ENCODE data around the gene ACYP1. TPM values are rescaled to one million over a fixed set of nuclear protein-coding genes. Genes with fewer than 3 reads are reported as not detected.

The ACYP1 gene
- total and polyA plus RNA-seq, 2 donors (not counting 1 experiment from before 2014, with no cell fraction given): 13.7 to 14.5 TPM

DNA sequence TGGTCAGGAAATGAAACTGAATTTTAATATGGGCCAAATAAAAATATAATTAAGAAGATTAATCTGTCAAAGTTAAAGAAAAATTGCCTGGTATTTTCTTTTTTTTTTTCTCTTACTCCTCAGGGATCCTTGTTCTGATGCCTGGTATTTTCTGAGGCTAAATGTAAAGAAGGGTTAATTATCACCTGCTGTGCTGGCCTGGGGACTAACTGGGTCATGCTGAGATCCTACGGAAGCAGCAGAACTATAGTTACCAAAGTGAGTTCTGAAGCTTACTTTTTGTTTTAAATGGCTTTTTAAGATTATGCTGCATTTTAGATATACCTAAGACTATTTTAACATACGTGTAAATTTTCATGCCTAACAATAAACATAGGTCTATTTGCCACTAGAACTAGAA, 28.9 kb upstream of the ACYP1 start:
- Histone ChIP-seq H3K79me2 (ENCODE audit: control insufficient read depth, insufficient read depth, low read length) (no peaks in the 10 kb centered on the region), H3K4me2 (ENCODE audit: extremely low read depth, insufficient read depth, low read length) (no peak overlapping the region), H3K27ac (ENCODE audit: insufficient read depth, low read length) (no peak overlapping the region), H3K27me3 (ENCODE audit: control insufficient read depth, insufficient read depth, low read length) (no peaks in the 10 kb centered on the region), H4K20me1 (ENCODE audit: control insufficient read depth, extremely low read depth, insufficient read depth, low read length) (no peaks in the 10 kb centered on the region), H3K9ac (ENCODE audit: insufficient read depth, low read length) (no peak overlapping the region), H3K4me3 (replicated peaks in 1 of 4; ENCODE audit: control extremely low read depth in 1 of 4, insufficient read depth in 1 of 4, low read depth in 3 of 4, low read length in 4 of 4) (no peak overlapping the region), H3K9me3 (ENCODE audit: control insufficient read depth, insufficient read depth, low read depth, low read length) (no peaks in the 10 kb centered on the region), H3K36me3 (ENCODE audit: control insufficient read depth, insufficient read depth, low read length) (no peaks in the 10 kb centered on the region), H2AFZ (ENCODE audit: low read length) (no peak overlapping the region), H3K4me1 (ENCODE audit: control insufficient read depth, extremely low read depth, insufficient read depth, low read length) (no peaks in the 10 kb centered on the region)
- TF ChIP-seq, protein P1, sequence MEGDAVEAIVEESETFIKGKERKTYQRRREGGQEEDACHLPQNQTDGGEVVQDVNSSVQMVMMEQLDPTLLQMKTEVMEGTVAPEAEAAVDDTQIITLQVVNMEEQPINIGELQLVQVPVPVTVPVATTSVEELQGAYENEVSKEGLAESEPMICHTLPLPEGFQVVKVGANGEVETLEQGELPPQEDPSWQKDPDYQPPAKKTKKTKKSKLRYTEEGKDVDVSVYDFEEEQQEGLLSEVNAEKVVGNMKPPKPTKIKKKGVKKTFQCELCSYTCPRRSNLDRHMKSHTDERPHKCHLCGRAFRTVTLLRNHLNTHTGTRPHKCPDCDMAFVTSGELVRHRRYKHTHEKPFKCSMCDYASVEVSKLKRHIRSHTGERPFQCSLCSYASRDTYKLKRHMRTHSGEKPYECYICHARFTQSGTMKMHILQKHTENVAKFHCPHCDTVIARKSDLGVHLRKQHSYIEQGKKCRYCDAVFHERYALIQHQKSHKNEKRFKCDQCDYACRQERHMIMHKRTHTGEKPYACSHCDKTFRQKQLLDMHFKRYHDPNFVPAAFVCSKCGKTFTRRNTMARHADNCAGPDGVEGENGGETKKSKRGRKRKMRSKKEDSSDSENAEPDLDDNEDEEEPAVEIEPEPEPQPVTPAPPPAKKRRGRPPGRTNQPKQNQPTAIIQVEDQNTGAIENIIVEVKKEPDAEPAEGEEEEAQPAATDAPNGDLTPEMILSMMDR (conservative IDR thresholded peaks at IDR 0.05 in 1 of 2, IDR thresholded peaks at IDR 0.05 in 1 of 2; ENCODE audit: low read depth in 1 of 2, low read length in 2 of 2): no peak
- TF ChIP-seq EZH2 (IDR thresholded peaks at IDR 0.05; ENCODE audit: low read length, missing control alignments): no peak
- DNase-seq (ENCODE audit: low read depth in 2 of 2): no peak

DNA sequence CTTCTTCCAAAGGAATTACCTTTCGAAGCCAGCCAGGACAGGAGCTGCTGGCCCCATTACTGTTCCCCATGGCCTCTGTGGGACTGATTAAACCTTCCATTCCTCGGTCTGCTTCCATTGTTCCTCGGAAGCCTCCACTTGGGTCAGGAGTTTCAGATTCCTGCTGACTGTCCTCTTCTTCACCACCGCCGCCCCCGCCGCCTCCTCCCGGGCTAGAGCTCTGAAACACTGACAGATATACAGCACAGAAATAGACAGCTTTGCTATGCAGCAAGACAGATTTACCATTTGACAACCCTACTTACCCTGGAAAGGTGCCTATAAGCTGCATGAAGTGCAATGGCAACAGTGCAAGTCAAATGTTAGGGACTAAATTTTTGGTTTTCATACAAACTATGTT, 27.4 kb upstream of the ACYP1 start:
- H3K27me3 ChIP-seq (ENCODE audit: control insufficient read depth, insufficient read depth, low read length): no peaks in the 10 kb centered on the region
- TF ChIP-seq, protein P1 (conservative IDR thresholded peaks at IDR 0.05 in 1 of 2, IDR thresholded peaks at IDR 0.05 in 1 of 2; ENCODE audit: low read depth in 1 of 2, low read length in 2 of 2): no peak
- TF ChIP-seq EZH2 (IDR thresholded peaks at IDR 0.05; ENCODE audit: low read length, missing control alignments): no peak
- no peak for DNase-seq (ENCODE audit: low read depth in 2 of 2)
- H3K4me2 ChIP-seq (ENCODE audit: extremely low read depth, insufficient read depth, low read length): no peak overlapping the region
- H3K27ac ChIP-seq (ENCODE audit: insufficient read depth, low read length): no peak overlapping the region
- no peaks in the 10 kb centered on the region for H3K9me3 ChIP-seq (ENCODE audit: control insufficient read depth, insufficient read depth, low read depth, low read length)
- no peaks in the 10 kb centered on the region for H3K4me1 ChIP-seq (ENCODE audit: control insufficient read depth, extremely low read depth, insufficient read depth, low read length)
- no peaks in the 10 kb centered on the region for H4K20me1 ChIP-seq (ENCODE audit: control insufficient read depth, extremely low read depth, insufficient read depth, low read length)
- H3K9ac ChIP-seq (ENCODE audit: insufficient read depth, low read length): no peak overlapping the region
- no peak overlapping the region for H3K4me3 ChIP-seq (replicated peaks in 1 of 4; ENCODE audit: control extremely low read depth in 1 of 4, insufficient read depth in 1 of 4, low read depth in 3 of 4, low read length in 4 of 4)
- H3K79me2 ChIP-seq (ENCODE audit: control insufficient read depth, insufficient read depth, low read length): no peaks in the 10 kb centered on the region
- no peak overlapping the region for H2AFZ ChIP-seq (ENCODE audit: low read length)
- peaks cover 4% of the 10 kb centered on the region for H3K36me3 ChIP-seq (ENCODE audit: control insufficient read depth, insufficient read depth, low read length)

DNA sequence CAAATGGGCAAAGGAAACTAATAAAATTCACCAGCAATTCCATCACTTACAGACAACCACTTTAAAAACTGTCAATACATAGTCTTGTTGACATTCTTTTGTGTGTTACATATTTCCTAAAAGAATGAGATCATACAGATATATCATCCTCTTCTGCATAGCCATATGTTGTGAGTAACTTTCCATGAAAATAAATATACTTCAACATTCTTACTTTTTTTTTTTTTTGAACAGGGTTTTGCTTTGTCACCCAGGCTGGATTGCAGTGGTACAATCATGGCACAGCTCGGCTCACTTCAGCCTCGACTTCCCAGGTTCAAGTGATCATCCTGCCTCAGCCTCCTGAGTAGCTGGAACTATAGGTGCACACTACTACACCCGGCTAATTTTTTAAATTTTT, 26.5 kb upstream of the ACYP1 start:
- Histone ChIP-seq H3K27me3 (ENCODE audit: control insufficient read depth, insufficient read depth, low read length) (no peaks in the 10 kb centered on the region), H3K27ac (ENCODE audit: insufficient read depth, low read length) (no peak overlapping the region), H4K20me1 (ENCODE audit: control insufficient read depth, extremely low read depth, insufficient read depth, low read length) (no peaks in the 10 kb centered on the region), H3K9me3 (ENCODE audit: control insufficient read depth, insufficient read depth, low read depth, low read length) (no peaks in the 10 kb centered on the region), H3K79me2 (ENCODE audit: control insufficient read depth, insufficient read depth, low read length) (no peaks in the 10 kb centered on the region), H3K4me2 (ENCODE audit: extremely low read depth, insufficient read depth, low read length) (no peak overlapping the region), H2AFZ (ENCODE audit: low read length) (no peak overlapping the region), H3K9ac (ENCODE audit: insufficient read depth, low read length) (no peak overlapping the region), H3K36me3 (ENCODE audit: control insufficient read depth, insufficient read depth, low read length) (peaks cover 4% of the 10 kb centered on the region), H3K4me3 (replicated peaks in 1 of 4; ENCODE audit: control extremely low read depth in 1 of 4, insufficient read depth in 1 of 4, low read depth in 3 of 4, low read length in 4 of 4) (no peak overlapping the region), H3K4me1 (ENCODE audit: control insufficient read depth, extremely low read depth, insufficient read depth, low read length) (no peaks in the 10 kb centered on the region)
- peak in 1 of 2 donors; percentile 19 for DNase-seq (ENCODE audit: low read depth in 2 of 2)
- TF ChIP-seq, protein P1 (conservative IDR thresholded peaks at IDR 0.05 in 1 of 2, IDR thresholded peaks at IDR 0.05 in 1 of 2; ENCODE audit: low read depth in 1 of 2, low read length in 2 of 2): no peak
- no peak for TF ChIP-seq EZH2 (IDR thresholded peaks at IDR 0.05; ENCODE audit: low read length, missing control alignments)

Data from fibroblast of lung (primary cell).